Measurements from ENCODE around the gene ARHGDIG.

Gene ARHGDIG

GRCh38 chr16:281660-282255 lies 1.4 kb downstream of the ARHGDIG start:
- no peak for DNase-seq

GRCh38 chr16:282491-282890 lies 2.1 kb downstream of the ARHGDIG start:
- no peak for DNase-seq

GRCh38 chr16:283033-283805 lies 2.8 kb downstream of the ARHGDIG start, which contains the start of gene PDIA2:
PDIA2 (plus strand) TSS chr16:283164; CDS start chr16:283170, 6 bp downstream.
- no peak for DNase-seq

GRCh38 chr16:284204-285120 lies 4.1 kb downstream of the ARHGDIG start:
- no peak for DNase-seq

- DNase-seq = no peak
Measured at GRCh38 chr16:285146-286055, 5.0 kb downstream of the ARHGDIG start.

GRCh38 chr16:286491-287297 lies 6.3 kb downstream of the ARHGDIG start:
- DNase-seq = no peak

GRCh38 chr16:287298-287811 lies 7.0 kb downstream of the ARHGDIG start:
- DNase-seq = peak; percentile 69

- no peak for DNase-seq
Measured at GRCh38 chr16:287981-288920, 7.9 kb downstream of the ARHGDIG start.

GRCh38 chr16:289395-289997 lies 9.1 kb downstream of the ARHGDIG start:
- no peak for DNase-seq

- DNase-seq = no peak
Measured at GRCh38 chr16:290015-290680, 9.8 kb downstream of the ARHGDIG start.

GRCh38 chr16:290681-291405 lies 10.5 kb downstream of the ARHGDIG start:
- DNase-seq = no peak

- no peak for DNase-seq
Measured at GRCh38 chr16:291539-291938, 11.1 kb downstream of the ARHGDIG start.

GRCh38 chr16:293043-293775 lies 12.8 kb downstream of the ARHGDIG start:
- no peak for DNase-seq

GRCh38 chr16:296276-296675 lies 15.9 kb downstream of the ARHGDIG start:
- DNase-seq = no peak

- no peak for DNase-seq
Measured at GRCh38 chr16:296806-297510, 16.6 kb downstream of the ARHGDIG start.

- no peak for DNase-seq
Measured at GRCh38 chr16:297832-298231, 17.4 kb downstream of the ARHGDIG start.

- DNase-seq = no peak
Measured at GRCh38 chr16:301235-301634, 20.8 kb downstream of the ARHGDIG start.

Data from NCI-H69 (cell line).